Activated naive CD4-positive, alpha-beta T cell treated with anti-CD3 and anti-CD28 coated beads, Interleukin-2, amount 50 U/mL, for 24 hours (primary cell): ENCODE data around the gene KDM1B.
"Not testable (repeated sequence)": the region's sequence is repeated elsewhere in the genome, so short reads cannot be mapped to it uniquely, and the experiment has no call there.

Source experiments
- H3K27ac Mint-ChIP-seq: one replicate; pipeline ENCODE4 v1.8.0; 2021; ENCODE audit warnings: mild to moderate bottlenecking, mixed read lengths
- H3K27me3 Mint-ChIP-seq: one replicate; pipeline ENCODE4 v1.8.0; 2021; ENCODE audit warnings: mixed read lengths
- H3K36me3 Mint-ChIP-seq: one replicate; pipeline ENCODE4 v1.8.0; 2021; ENCODE audit warnings: mixed read lengths
- H3K4me1 Mint-ChIP-seq: one replicate; pipeline ENCODE4 v1.8.0; 2021; ENCODE audit warnings: mixed read lengths
- H3K4me3 Mint-ChIP-seq: one replicate; pipeline ENCODE4 v1.8.0; 2021; ENCODE audit warnings: mild to moderate bottlenecking, mixed read lengths
- H3K9me3 Mint-ChIP-seq: one replicate; pipeline ENCODE4 v1.8.0; 2021; ENCODE audit warnings: mixed read lengths

Gene KDM1B

GRCh38 chr6:18226451-18227105 lies 71.4 kb downstream of the KDM1B start:
- H3K27me3 Mint-ChIP-seq, H3K9me3 Mint-ChIP-seq, H3K4me3 Mint-ChIP-seq, H3K27ac Mint-ChIP-seq: not testable (repeated sequence)
- Mint-ChIP-seq H3K4me1 (peaks cover 14% of the 10 kb centered on the region), H3K36me3 (peaks cover 36% of the 10 kb centered on the region)

GRCh38 chr6:18227166-18227565 lies 71.9 kb downstream of the KDM1B start:
- not testable (repeated sequence) for H3K27me3 Mint-ChIP-seq, H3K4me3 Mint-ChIP-seq, H3K9me3 Mint-ChIP-seq, H3K27ac Mint-ChIP-seq
- Mint-ChIP-seq H3K4me1 (peaks cover 18% of the 10 kb centered on the region), H3K36me3 (peaks cover 41% of the 10 kb centered on the region)

- Mint-ChIP-seq H3K36me3 (peaks cover 52% of the 10 kb centered on the region), H3K4me1 (peaks cover 18% of the 10 kb centered on the region), H3K9me3 (peaks cover 12% of the 10 kb centered on the region)
- not testable (repeated sequence) for H3K4me3 Mint-ChIP-seq, H3K27me3 Mint-ChIP-seq, H3K27ac Mint-ChIP-seq
These were observed 73.4 kb downstream of the KDM1B start for GRCh38 chr6:18228590-18228989.

GRCh38 chr6:18231856-18232255 lies 76.6 kb downstream of the KDM1B start:
- H3K27ac Mint-ChIP-seq, H3K27me3 Mint-ChIP-seq, H3K4me3 Mint-ChIP-seq: not testable (repeated sequence)
- Mint-ChIP-seq H3K4me1 (peaks cover 22% of the 10 kb centered on the region), H3K9me3 (peaks cover 20% of the 10 kb centered on the region), H3K36me3 (peaks cover 70% of the 10 kb centered on the region)

- H3K36me3 Mint-ChIP-seq, result peaks cover 67% of the 10 kb centered on the region
These were observed 78.5 kb downstream of the KDM1B start for GRCh38 chr6:18233770-18234169.

GRCh38 chr6:18234564-18234963 lies 79.3 kb downstream of the KDM1B start:
- Mint-ChIP-seq H3K36me3 (peaks cover 62% of the 10 kb centered on the region), H3K27me3 (no peaks in the 10 kb centered on the region), H3K4me1 (peaks cover 17% of the 10 kb centered on the region), H3K9me3 (peaks cover 16% of the 10 kb centered on the region), H3K4me3 (no peak overlapping the region), H3K27ac (no peak overlapping the region)

More at GRCh38 chr6:18233770-18234169, 78.5 kb downstream of the KDM1B start:
- Mint-ChIP-seq H3K4me1 (peaks cover 17% of the 10 kb centered on the region), H3K9me3 (peaks cover 20% of the 10 kb centered on the region)
- not testable (repeated sequence) for H3K27me3 Mint-ChIP-seq, H3K4me3 Mint-ChIP-seq, H3K27ac Mint-ChIP-seq

GRCh38 chr6:18235524-18235923 lies 80.3 kb downstream of the KDM1B start:
- Mint-ChIP-seq H3K9me3 (peaks cover 14% of the 10 kb centered on the region), H3K4me3 (no peak overlapping the region), H3K4me1 (peaks cover 17% of the 10 kb centered on the region), H3K36me3 (peaks cover 56% of the 10 kb centered on the region), H3K27ac (no peak overlapping the region), H3K27me3 (no peaks in the 10 kb centered on the region)

GRCh38 chr6:18237167-18237566 lies 81.9 kb downstream of the KDM1B start:
- Mint-ChIP-seq H3K4me1 (peaks cover 18% of the 10 kb centered on the region), H3K27me3 (no peaks in the 10 kb centered on the region), H3K27ac (no peak overlapping the region), H3K36me3 (peaks cover 41% of the 10 kb centered on the region), H3K4me3 (no peak overlapping the region), H3K9me3 (peaks cover 14% of the 10 kb centered on the region)

GRCh38 chr6:18240230-18240629 lies 85.0 kb downstream of the KDM1B start:
- H3K36me3 Mint-ChIP-seq, result peaks cover 42% of the 10 kb centered on the region
- H3K9me3 Mint-ChIP-seq, result no peaks in the 10 kb centered on the region
- no peak overlapping the region for H3K27ac Mint-ChIP-seq
- no peak overlapping the region for H3K4me3 Mint-ChIP-seq
- no peaks in the 10 kb centered on the region for H3K27me3 Mint-ChIP-seq
- peaks cover 43% of the 10 kb centered on the region for H3K4me1 Mint-ChIP-seq

- H3K36me3 Mint-ChIP-seq, result peaks cover 41% of the 10 kb centered on the region
- peak overlapping the region; percentile 48 for H3K27ac Mint-ChIP-seq
- no peaks in the 10 kb centered on the region for H3K9me3 Mint-ChIP-seq
- no peak overlapping the region for H3K4me3 Mint-ChIP-seq
- H3K4me1 Mint-ChIP-seq, result peaks cover 54% of the 10 kb centered on the region
- H3K27me3 Mint-ChIP-seq, result no peaks in the 10 kb centered on the region
These were observed 86.2 kb downstream of the KDM1B start for GRCh38 chr6:18241208-18242038.

GRCh38 chr6:18242062-18242851 lies 87.0 kb downstream of the KDM1B start:
- Mint-ChIP-seq H3K4me3 (no peak overlapping the region), H3K27me3 (no peaks in the 10 kb centered on the region), H3K4me1 (peaks cover 57% of the 10 kb centered on the region), H3K9me3 (no peaks in the 10 kb centered on the region), H3K36me3 (peaks cover 45% of the 10 kb centered on the region), H3K27ac (peak overlapping the region; percentile 76)

GRCh38 chr6:18243302-18243893 lies 88.2 kb downstream of the KDM1B start:
- Mint-ChIP-seq H3K9me3 (no peaks in the 10 kb centered on the region), H3K4me3 (no peak overlapping the region), H3K4me1 (peaks cover 57% of the 10 kb centered on the region), H3K27ac (no peak overlapping the region), H3K27me3 (no peaks in the 10 kb centered on the region), H3K36me3 (peaks cover 49% of the 10 kb centered on the region)

GRCh38 chr6:18244251-18244650 lies 89.0 kb downstream of the KDM1B start:
- Mint-ChIP-seq H3K36me3 (peaks cover 54% of the 10 kb centered on the region), H3K27me3 (no peaks in the 10 kb centered on the region), H3K4me3 (no peak overlapping the region), H3K4me1 (peaks cover 60% of the 10 kb centered on the region), H3K27ac (no peak overlapping the region), H3K9me3 (no peaks in the 10 kb centered on the region)

GRCh38 chr6:18245079-18245478 lies 89.9 kb downstream of the KDM1B start:
- no peaks in the 10 kb centered on the region for H3K9me3 Mint-ChIP-seq
- peaks cover 62% of the 10 kb centered on the region for H3K4me1 Mint-ChIP-seq
- no peak overlapping the region for H3K4me3 Mint-ChIP-seq
- H3K36me3 Mint-ChIP-seq, result peaks cover 55% of the 10 kb centered on the region
- no peak overlapping the region for H3K27ac Mint-ChIP-seq
- H3K27me3 Mint-ChIP-seq, result no peaks in the 10 kb centered on the region

- Mint-ChIP-seq H3K27ac (no peak overlapping the region), H3K4me3 (no peak overlapping the region), H3K27me3 (no peaks in the 10 kb centered on the region), H3K9me3 (no peaks in the 10 kb centered on the region), H3K36me3 (peaks cover 55% of the 10 kb centered on the region), H3K4me1 (peaks cover 62% of the 10 kb centered on the region)
These were observed 90.4 kb downstream of the KDM1B start for GRCh38 chr6:18245642-18246041.
